Stimulated activated CD8-positive, alpha-beta memory T cell treated with anti-CD3 and anti-CD28 coated beads, Interleukin-4, amount 100 ng/mL, for 1 hour (primary cell): ENCODE results near the gene PTPN14.
"Not testable (repeated sequence)": the region's sequence is repeated elsewhere in the genome, so short reads cannot be mapped to it uniquely, and the experiment has no call there.

ENCODE experiments used
- DNase-seq, 2 donors: peaks; one replicate each; pipeline ENCODE4 v3.0.0-alpha.2; 2020; ENCODE audit warnings: low read depth in 2 of 2, low spot score in 1 of 2

Gene PTPN14

DNA sequence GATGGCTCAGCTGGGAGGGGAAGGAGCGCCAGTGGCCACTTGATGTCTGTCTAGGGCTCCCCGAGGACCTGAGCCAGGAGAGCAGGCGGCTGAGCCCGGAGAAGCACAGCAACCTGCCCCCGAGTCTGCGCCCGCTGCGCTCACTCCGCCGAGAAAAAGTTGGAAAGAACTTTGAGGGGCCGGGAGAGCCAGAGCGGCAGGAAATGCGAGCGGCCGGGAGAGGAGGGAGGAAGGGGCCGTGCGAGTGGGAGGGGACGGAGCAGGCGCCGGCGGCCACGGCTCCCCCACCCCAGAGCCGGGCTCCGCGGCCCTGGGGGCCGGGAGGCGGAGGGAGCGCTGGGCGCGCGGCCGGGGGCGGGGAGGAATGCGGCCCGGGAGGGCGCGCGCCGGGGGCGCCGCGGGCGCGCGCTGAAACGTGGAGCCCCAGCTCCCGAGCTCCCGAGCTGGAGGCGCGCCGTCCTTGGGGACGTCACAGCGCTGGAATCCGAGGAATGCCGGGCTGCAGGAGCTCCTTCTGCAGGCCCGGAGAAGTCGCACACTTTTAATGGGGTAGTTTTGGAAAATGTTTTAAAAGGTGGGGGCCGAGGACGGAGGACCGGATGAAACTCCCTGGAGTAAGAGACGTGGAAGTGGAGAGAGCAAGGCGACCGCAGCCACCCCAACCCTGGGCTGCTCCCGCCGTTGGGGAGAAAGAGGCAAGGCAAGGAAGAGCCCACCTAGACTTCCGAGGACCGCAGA is at the start of gene PTPN14:
Gene PTPN14, minus strand, starts transcription at position 167 of the 738 bp plus-strand sequence. CDS start 86,799 bp downstream, outside the sequence.
- DNase-seq = no peak

DNA sequence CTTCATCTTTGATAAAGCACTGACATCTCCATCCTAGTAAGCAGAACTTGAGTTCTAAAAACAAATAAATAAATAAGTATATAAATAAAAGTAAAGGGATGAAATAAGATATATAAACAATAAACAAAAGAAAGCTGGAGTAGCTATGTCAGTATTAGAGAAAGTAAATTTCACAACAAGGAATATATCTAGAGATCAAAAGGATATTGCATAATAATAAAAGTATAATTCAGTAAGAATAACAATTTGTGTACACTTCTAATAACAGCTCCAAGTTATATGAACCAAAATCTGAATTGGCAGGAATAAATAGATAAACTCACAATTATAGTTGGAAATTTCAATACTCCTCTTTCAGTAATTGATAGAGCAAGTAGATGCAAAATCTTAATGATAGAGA is 41.8 kb upstream of the PTPN14 start:
- DNase-seq = no peak

DNA sequence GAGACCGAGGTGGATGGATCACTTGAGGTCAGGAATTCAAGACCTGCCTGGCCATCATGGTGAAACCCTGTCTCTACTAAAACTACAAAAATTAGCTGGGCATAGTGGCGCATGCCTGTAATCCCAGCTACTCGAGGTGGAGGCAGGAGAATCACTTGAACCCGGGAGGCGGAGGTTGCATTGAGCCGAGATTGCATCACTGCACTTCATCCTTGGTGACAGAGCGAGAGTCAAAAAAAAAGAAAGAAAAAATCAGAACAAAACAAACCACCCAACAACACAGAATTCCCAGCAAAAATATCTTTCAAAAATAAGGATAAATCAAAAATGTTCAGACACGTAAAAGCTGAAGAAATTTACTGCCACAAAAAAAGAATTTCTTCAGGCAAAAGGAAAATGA is 40.5 kb upstream of the PTPN14 start:
- DNase-seq = not testable (repeated sequence)

DNA sequence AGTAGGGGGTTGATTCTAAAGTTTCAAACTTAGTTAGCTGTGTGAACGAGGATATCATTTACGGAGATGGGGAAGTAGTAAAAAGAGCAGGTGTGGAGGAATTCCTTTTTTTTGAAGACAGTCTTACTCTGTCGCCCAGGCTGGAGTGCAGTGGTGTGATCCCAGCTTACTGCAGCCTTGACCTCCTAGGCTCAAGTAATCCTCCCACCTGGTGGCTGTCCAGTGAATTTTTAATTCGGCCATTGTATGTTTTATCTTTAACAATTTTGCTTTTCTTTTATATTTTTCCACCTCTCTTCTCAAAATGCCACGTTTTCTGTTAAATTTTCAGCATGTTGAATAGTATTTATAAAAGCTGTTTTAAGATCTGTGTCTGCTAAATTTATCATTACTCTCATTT is 39.3 kb upstream of the PTPN14 start:
- no peak for DNase-seq

DNA sequence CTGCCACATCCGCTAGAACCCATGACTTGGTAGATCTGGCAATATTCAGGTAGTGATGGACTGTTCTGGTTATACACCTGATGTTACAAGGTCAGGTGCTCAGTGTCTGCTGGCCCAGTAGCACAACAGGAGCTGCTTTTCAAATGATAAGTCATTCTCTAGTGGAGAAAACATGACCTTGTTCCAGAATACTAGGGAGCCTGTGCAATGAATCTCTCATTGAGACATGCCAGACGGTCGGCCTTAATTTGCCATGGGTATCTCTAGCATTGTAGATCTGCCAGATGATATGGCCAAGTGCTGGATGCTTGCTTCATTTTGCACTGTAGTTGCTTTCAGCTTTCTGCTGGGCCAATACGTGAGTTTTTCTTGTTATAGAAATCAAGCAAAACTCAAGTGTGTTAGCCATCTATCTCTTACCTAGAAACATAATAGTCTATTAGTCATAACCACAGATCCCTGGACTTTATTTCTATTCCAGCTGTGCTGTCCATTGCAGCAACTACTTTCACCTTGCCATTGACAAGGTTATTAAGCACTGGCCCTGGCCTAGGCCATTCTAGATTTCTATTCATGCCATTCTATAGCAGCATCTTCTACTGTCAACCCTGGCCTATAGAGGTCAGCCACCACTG is 37.7 kb upstream of the PTPN14 start:
- DNase-seq = no peak

DNA sequence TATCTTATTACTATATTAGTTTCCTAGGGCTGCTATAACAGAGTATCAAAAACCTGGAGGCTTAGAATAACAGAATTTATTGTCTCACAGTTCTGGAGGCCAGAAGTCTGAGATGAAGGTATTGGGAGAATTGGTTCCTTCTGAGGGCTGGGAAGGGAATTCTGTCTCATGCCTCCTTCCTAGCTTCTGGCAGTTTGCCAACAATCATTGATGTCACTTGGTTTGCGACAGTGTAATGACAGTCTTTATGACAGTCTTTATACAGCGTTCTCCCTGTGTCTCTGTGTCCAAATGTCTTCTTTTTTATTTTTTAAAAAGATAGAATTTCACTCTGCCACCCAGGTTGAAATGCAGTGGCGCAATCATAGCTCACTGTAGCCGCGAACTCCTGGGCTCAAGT is 35.8 kb upstream of the PTPN14 start:
- DNase-seq = no peak

DNA sequence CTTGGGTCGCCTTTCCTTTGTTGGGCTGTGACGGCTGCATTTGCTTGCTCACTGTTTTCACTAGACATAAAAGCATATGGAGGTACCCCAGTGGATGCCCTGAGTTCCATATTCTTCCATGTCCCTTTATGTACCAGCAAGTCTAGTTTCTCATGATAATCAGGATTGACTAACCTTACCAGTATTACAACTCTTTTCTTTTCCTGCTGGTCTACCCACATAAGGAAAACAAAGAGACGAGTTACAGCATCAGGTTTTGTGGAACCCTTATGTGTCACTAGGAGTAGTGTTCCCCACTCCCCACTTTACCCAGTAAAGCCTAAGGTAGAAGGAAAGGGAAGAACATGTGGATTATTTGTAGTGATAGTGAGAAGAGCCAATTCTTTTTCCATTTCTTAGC is 35.2 kb upstream of the PTPN14 start:
- no peak for DNase-seq

DNA sequence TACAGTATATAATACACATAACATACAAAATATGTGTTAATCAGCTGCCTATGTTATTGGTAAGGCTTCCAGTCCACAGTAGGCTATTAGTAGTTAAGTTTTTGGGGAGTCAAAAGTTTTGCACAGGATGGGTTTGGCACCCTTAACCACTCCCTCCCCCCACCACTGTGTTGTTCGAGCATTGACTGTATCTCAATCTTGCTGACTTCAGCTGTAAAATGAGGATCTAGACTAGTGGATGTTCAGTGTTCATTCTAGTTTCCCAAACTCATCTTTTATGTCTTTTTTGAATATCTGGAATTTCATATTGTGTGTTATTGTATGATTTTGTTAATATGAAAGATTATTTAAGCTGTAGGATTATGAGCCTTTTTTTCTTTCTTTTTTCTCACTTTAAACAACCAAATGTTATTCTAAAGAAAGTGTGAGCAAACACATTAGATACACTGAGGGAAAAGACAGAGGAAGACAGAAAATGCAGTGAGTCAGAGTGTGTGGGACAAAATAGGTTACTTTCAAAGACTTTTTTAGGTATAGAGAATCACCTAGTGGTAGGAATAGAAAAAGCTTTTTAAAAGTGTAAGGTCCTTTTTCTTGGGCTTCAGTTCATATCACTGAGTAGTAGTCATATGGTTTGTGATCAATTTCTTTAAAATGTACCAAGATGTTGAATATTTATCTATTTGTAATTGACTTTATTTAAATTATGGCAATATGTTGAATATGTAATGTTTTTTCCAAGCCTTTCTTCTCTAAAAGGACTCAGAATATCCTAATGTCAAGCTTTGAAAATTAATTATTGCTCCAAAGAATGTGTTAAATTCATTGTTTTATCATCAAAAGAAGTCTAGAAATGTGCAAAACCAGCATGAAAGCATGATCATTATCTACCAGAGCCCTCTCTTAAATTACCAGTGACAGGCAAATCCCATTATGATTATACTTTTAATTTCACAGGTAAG is 33.7 kb upstream of the PTPN14 start:
- no peak for DNase-seq

DNA sequence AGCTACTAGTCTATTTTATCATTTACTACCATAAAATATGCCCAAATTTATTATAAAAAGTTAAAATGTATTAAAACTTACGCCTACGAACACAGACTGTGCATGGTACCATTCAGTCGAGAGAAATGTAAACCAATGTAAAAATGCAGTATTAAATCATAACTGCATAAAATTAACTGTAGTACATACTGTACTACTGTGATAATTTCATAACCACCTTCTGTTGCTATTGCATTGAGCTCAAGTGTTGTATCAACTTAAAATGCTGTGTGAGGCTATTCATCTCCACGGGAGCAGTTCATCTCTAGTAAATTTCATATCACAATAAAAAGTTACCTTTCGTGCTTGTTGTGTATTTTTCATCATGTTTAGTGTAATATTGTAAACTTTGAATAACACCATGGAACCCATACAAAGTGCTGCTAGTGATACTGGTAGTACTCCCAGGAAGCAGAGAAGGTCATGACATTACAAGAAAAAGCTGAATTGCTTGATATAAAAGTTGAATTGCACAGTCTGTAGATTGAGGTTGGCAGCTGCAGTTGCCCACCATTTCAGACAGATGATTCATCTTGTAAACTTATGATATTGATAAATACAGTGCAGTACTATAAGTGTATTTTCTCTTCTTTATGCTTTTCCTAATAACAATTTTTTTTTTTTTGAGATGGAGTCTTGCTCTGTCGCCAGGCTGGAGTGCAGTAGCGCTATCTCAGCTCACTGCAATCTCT is 32.6 kb upstream of the PTPN14 start:
- DNase-seq = no peak

DNA sequence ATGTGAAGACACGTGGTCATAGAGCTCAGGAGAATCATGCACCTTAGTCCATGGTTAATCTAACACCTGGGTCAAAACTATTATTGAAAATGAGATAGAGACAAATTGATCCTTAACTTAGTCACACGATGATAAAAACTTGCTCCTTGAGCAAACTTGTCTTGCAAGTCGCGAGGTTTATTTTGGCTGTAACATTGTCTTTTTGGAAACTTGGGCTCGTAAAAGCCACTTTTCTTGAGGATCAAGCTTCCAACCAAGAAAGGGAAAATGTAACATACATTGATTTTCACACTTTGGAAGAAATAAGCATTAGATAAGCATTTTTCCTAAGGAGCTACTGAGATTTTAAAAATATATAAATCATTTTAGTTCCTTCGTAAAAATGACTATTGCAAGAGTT is 31.7 kb upstream of the PTPN14 start:
- no peak for DNase-seq

DNA sequence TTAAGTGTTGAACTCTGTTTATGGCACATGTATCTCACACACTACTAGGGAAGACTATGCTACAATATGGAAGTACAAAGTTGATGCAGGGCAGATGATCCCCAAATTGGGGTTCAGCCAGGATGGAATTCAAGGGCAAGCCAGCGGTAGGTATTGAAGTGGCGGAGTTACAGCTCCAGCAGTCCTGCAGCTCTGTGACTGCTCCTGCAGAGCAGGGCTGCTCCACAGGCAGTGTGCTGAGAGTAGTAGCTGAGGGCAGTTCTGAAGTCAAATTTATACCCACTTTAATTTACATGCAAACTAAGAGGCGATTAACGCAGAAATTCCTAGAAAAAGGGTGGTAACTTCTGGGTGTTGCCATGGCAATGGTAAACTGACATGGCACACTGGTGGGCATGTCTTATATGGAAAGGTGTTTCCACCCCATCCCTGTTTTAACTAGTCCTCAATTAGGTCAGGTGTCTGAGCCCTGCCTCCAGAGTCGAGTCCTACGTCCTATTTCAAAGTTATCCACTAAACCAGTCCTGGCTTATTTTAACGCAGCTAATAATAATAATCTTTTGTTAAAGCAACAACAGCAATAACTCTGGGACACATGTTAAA is 31.0 kb upstream of the PTPN14 start:
- DNase-seq = no peak

DNA sequence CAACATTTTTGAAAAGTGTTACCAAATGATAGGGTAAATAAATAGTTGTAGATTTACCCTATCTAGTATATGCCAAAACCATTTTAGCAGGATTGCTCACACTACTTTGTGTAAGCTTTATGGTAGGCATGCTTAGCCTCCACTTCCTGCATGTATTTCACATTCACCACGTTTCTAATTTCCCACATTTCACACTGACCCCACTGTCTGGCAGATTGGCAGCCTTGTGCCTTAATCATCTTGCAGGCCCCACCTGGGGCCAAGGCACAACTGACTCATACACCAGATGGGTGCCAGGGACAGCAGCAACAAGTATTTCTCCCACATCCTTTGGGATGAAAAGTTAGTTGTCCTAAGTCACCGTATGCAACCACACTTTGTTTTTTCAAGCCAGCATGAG is 30.4 kb upstream of the PTPN14 start:
- DNase-seq = no peak

DNA sequence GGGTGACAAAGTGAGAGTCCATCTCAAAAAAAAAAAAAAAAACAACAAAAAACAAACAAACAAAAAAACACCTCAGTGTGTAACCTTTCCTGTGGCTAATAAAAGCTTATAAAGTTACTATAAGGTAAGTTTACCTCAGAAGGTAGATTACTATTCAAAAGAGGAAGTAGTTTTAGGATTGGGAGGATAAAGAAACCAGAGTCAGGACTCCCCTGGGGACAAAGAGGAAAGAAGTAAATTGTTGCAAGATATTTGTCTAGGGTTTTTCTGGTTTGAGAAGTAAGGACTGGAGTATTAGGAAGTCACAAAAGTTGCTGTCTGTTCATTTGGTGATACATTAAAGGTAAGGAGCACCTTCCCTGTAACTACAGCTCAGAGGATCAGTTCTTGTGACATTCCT is 27.8 kb upstream of the PTPN14 start:
- DNase-seq = no peak

DNA sequence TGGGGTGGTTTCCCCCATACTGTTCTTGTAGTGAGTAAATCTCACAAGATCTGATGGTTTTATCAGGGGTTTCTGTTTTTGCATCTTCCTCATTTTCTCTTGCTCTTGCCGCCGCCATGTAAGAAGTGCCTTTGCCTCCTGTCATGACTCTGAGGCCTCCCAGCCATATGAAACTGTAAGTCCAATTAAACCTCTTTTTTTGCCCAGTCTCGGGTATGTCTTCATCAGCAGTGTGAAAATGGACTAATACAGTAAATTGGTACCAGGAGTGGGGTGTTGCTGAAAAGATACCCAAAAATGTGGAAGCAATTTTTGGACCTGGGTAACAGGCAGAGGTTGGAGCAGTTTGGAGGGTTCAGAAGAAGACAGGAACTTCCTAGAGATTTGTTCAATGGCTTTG is 24.7 kb upstream of the PTPN14 start:
- not testable (repeated sequence) for DNase-seq

DNA sequence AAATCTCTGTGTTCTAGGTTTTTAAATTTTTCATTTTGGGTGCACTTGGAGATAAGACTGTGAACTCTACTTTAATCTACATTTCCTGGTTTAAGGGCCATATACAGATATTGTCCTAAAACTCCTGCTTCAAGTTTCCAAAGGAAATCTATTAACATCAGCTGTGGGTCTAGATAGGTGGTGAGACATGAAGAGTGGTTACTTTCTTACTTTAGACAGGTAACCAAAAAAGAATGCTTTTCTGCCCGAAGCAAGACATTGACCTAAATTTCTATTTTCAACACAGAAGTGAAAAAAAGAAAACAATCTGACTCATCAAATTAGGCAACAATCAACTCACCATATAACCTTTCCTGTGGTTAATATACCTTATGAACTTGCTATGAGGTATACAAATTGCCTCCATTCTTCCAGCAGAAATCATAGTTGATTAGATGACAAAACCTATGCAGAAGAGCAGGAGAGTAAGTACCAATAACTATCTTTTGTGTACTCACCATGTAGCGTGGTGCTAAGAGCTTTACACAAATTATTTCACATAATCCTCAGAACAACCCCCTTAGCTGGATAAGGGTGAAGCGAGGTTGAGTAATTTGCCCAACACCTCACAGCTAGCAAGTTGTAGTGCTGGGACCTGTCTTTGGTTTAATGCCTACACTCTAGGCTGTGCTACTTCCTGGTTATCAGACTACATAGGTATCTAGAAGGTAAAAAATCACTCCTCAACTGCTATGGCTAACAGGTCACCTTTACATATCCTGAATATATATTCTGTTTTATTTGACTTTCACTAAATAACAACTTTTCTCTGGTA is 23.4 kb upstream of the PTPN14 start:
- no peak for DNase-seq

DNA sequence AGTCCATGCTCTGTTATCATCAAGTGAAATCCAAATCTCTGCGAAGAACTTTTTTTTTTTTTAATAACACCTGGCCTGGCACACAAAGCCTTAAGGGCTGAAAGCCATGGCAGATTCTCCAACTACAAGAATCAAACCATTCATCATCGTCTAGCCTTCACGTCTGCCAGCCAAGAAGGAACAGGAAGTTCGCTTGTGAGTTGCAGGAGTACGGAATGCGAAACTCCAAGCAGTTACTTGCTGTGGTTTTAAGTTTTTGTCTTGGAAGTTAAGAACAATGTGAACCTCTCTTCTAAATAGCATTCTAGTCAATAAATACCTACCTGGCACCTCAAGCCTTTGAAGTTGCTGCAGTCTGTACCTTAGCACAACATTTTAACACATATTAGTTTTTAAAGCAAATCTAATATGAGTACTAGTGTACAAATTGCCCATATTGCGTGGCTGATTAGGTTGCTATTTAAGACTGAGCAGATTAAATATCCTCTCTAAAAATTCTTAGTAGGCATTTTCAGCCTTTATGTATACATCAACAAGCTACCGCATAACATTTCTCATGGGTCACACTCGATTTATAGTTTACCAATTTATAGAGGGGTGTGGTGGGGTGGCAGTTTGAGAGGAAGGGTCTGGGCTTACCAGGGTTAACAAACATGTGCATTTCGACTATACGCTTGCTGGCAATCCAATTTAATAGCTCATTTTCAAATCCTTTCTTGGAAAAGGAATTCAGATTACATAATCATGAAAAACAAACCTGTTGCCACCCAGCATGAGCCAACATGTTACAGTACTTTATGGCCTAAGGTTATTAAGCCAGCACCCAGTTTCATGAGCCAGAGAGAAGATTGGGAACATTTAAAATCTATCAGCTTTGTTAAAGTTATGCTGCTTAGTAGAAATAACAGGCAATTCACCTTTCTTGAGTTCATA is 22.2 kb upstream of the PTPN14 start:
- DNase-seq = no peak

DNA sequence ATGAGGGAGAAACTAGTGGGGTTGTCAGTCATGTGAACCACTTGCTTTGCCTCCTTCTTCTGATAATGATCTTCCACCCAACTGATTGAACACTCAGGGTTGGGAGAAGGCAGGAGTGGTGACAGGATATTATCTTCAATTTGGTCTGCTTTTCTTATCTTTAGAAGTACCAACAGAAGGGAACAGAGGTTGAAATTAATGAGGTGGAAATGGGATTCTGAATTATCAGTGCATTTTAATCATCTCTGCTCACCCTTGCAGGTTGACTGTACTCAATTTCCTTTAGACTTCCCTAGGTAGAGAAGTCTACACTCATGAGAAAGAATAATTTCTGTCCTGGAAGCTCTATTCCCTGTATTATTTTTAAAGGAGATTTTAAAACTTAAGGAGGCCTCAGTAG is 19.9 kb upstream of the PTPN14 start:
- DNase-seq = no peak

DNA sequence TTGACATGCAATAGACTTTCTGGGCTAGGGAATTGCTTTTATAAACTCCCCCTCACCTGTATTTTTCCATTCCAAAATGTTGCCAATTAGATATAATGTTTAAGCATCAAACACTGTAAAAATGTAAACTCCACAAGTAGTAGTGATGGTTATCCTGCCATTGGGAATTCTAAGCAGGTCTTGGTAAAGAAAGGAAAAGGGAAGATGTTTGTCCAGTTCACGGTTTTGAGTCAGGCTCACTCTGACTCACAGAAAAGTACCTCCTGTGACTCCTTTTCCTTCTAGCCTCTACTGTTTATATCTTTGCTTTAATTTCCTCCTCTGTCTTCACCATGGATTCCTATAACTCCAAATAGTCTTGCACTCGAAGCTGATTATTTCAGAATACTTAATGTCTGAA is 19.0 kb upstream of the PTPN14 start:
- DNase-seq = no peak
